ENCODE results near the gene LRMDA. TPM values are rescaled to one million over a fixed set of nuclear protein-coding genes. Genes with fewer than 3 reads are reported as not detected.

Gene LRMDA
- total RNA-seq, 1 donor from 2014 or later: 7.3 TPM

GRCh38 chr10:75928231-75928630 lies 496.8 kb downstream of the LRMDA start:
- H3K9me3 ChIP-seq (ENCODE audit: control insufficient read depth in 3 of 3, low read length in 3 of 3): no peaks in the 10 kb centered on the region
- no peak overlapping the region for H3K4me3 ChIP-seq (ENCODE audit: low read length in 3 of 3)
- peaks cover 0 to 2% (median 0%) of the 10 kb centered on the region in 3 donors for H3K27me3 ChIP-seq (ENCODE audit: control insufficient read depth in 3 of 3, insufficient read depth in 3 of 3, low read length in 3 of 3)
- no peaks in the 10 kb centered on the region for H3K4me1 ChIP-seq (ENCODE audit: control insufficient read depth in 3 of 3, insufficient read depth in 3 of 3, low read length in 3 of 3)
- H3K9ac ChIP-seq (ENCODE audit: low read depth in 1 of 3, low read length in 3 of 3): no peak overlapping the region
- H3K36me3 ChIP-seq (ENCODE audit: control insufficient read depth in 3 of 3, insufficient read depth in 3 of 3, low read length in 3 of 3): no peaks in the 10 kb centered on the region
- no peak overlapping the region for H3K27ac ChIP-seq (ENCODE audit: low read depth, low read length)

GRCh38 chr10:75929630-75930161 lies 498.3 kb downstream of the LRMDA start:
- Histone ChIP-seq H3K4me1 (ENCODE audit: control insufficient read depth in 3 of 3, insufficient read depth in 3 of 3, low read length in 3 of 3) (no peaks in the 10 kb centered on the region), H3K9me3 (ENCODE audit: control insufficient read depth in 3 of 3, low read length in 3 of 3) (no peaks in the 10 kb centered on the region), H3K27me3 (ENCODE audit: control insufficient read depth in 3 of 3, insufficient read depth in 3 of 3, low read length in 3 of 3) (no peaks in the 10 kb centered on the region), H3K9ac (ENCODE audit: low read depth in 1 of 3, low read length in 3 of 3) (no peak overlapping the region), H3K4me3 (ENCODE audit: low read length in 3 of 3) (no peak overlapping the region), H3K27ac (ENCODE audit: low read depth, low read length) (no peak overlapping the region), H3K36me3 (ENCODE audit: control insufficient read depth in 3 of 3, insufficient read depth in 3 of 3, low read length in 3 of 3) (no peaks in the 10 kb centered on the region)

- H3K9ac ChIP-seq (ENCODE audit: low read depth in 1 of 3, low read length in 3 of 3): no peak overlapping the region
- no peaks in the 10 kb centered on the region for H3K9me3 ChIP-seq (ENCODE audit: control insufficient read depth in 3 of 3, low read length in 3 of 3)
- H3K4me1 ChIP-seq (ENCODE audit: control insufficient read depth in 3 of 3, insufficient read depth in 3 of 3, low read length in 3 of 3): no peaks in the 10 kb centered on the region
- H3K36me3 ChIP-seq (ENCODE audit: control insufficient read depth in 3 of 3, insufficient read depth in 3 of 3, low read length in 3 of 3): no peaks in the 10 kb centered on the region
- no peak overlapping the region for H3K4me3 ChIP-seq (ENCODE audit: low read length in 3 of 3)
- H3K27me3 ChIP-seq (ENCODE audit: control insufficient read depth in 3 of 3, insufficient read depth in 3 of 3, low read length in 3 of 3): no peaks in the 10 kb centered on the region
- no peak overlapping the region for H3K27ac ChIP-seq (ENCODE audit: low read depth, low read length)
Observed at GRCh38 chr10:75932921-75933320, 501.5 kb downstream of the LRMDA start.

GRCh38 chr10:75935240-75935639 lies 503.8 kb downstream of the LRMDA start:
- Histone ChIP-seq H3K9ac (ENCODE audit: low read depth in 1 of 3, low read length in 3 of 3) (no peak overlapping the region), H3K27me3 (ENCODE audit: control insufficient read depth in 3 of 3, insufficient read depth in 3 of 3, low read length in 3 of 3) (peaks cover 0 to 3% (median 0%) of the 10 kb centered on the region in 3 donors), H3K9me3 (ENCODE audit: control insufficient read depth in 3 of 3, low read length in 3 of 3) (no peaks in the 10 kb centered on the region), H3K27ac (ENCODE audit: low read depth, low read length) (no peak overlapping the region), H3K4me3 (ENCODE audit: low read length in 3 of 3) (no peak overlapping the region), H3K36me3 (ENCODE audit: control insufficient read depth in 3 of 3, insufficient read depth in 3 of 3, low read length in 3 of 3) (no peaks in the 10 kb centered on the region), H3K4me1 (ENCODE audit: control insufficient read depth in 3 of 3, insufficient read depth in 3 of 3, low read length in 3 of 3) (no peaks in the 10 kb centered on the region)

- Histone ChIP-seq H3K9ac (ENCODE audit: low read depth in 1 of 3, low read length in 3 of 3) (no peak overlapping the region), H3K27ac (ENCODE audit: low read depth, low read length) (no peak overlapping the region), H3K4me3 (ENCODE audit: low read length in 3 of 3) (no peak overlapping the region), H3K4me1 (ENCODE audit: control insufficient read depth in 3 of 3, insufficient read depth in 3 of 3, low read length in 3 of 3) (no peaks in the 10 kb centered on the region), H3K9me3 (ENCODE audit: control insufficient read depth in 3 of 3, low read length in 3 of 3) (no peaks in the 10 kb centered on the region), H3K27me3 (ENCODE audit: control insufficient read depth in 3 of 3, insufficient read depth in 3 of 3, low read length in 3 of 3) (peaks cover 0 to 3% (median 0%) of the 10 kb centered on the region in 3 donors), H3K36me3 (ENCODE audit: control insufficient read depth in 3 of 3, insufficient read depth in 3 of 3, low read length in 3 of 3) (no peaks in the 10 kb centered on the region)
Observed at GRCh38 chr10:75935650-75936400, 504.4 kb downstream of the LRMDA start.

- Histone ChIP-seq H3K9ac (ENCODE audit: low read depth in 1 of 3, low read length in 3 of 3) (no peak overlapping the region), H3K36me3 (ENCODE audit: control insufficient read depth in 3 of 3, insufficient read depth in 3 of 3, low read length in 3 of 3) (no peaks in the 10 kb centered on the region), H3K4me1 (ENCODE audit: control insufficient read depth in 3 of 3, insufficient read depth in 3 of 3, low read length in 3 of 3) (no peaks in the 10 kb centered on the region), H3K4me3 (ENCODE audit: low read length in 3 of 3) (no peak overlapping the region), H3K9me3 (ENCODE audit: control insufficient read depth in 3 of 3, low read length in 3 of 3) (no peaks in the 10 kb centered on the region), H3K27ac (ENCODE audit: low read depth, low read length) (no peak overlapping the region), H3K27me3 (ENCODE audit: control insufficient read depth in 3 of 3, insufficient read depth in 3 of 3, low read length in 3 of 3) (peaks cover 0 to 3% (median 0%) of the 10 kb centered on the region in 3 donors)
Observed at GRCh38 chr10:75936841-75937240, 505.4 kb downstream of the LRMDA start.

- no peaks in the 10 kb centered on the region for H3K9me3 ChIP-seq (ENCODE audit: control insufficient read depth in 3 of 3, low read length in 3 of 3)
- H3K36me3 ChIP-seq (ENCODE audit: control insufficient read depth in 3 of 3, insufficient read depth in 3 of 3, low read length in 3 of 3): no peaks in the 10 kb centered on the region
- no peak overlapping the region for H3K4me3 ChIP-seq (ENCODE audit: low read length in 3 of 3)
- H3K9ac ChIP-seq (ENCODE audit: low read depth in 1 of 3, low read length in 3 of 3): no peak overlapping the region
- no peak overlapping the region for H3K27ac ChIP-seq (ENCODE audit: low read depth, low read length)
- no peaks in the 10 kb centered on the region for H3K4me1 ChIP-seq (ENCODE audit: control insufficient read depth in 3 of 3, insufficient read depth in 3 of 3, low read length in 3 of 3)
- H3K27me3 ChIP-seq (ENCODE audit: control insufficient read depth in 3 of 3, insufficient read depth in 3 of 3, low read length in 3 of 3): peaks cover 0 to 3% (median 0%) of the 10 kb centered on the region in 3 donors
Observed at GRCh38 chr10:75937823-75938222, 506.4 kb downstream of the LRMDA start.

GRCh38 chr10:75938380-75939122 lies 507.1 kb downstream of the LRMDA start:
- Histone ChIP-seq H3K4me3 (ENCODE audit: low read length in 3 of 3) (no peak overlapping the region), H3K4me1 (ENCODE audit: control insufficient read depth in 3 of 3, insufficient read depth in 3 of 3, low read length in 3 of 3) (no peaks in the 10 kb centered on the region), H3K27me3 (ENCODE audit: control insufficient read depth in 3 of 3, insufficient read depth in 3 of 3, low read length in 3 of 3) (peaks cover 0 to 3% (median 0%) of the 10 kb centered on the region in 3 donors), H3K9ac (ENCODE audit: low read depth in 1 of 3, low read length in 3 of 3) (no peak overlapping the region), H3K36me3 (ENCODE audit: control insufficient read depth in 3 of 3, insufficient read depth in 3 of 3, low read length in 3 of 3) (no peaks in the 10 kb centered on the region), H3K27ac (ENCODE audit: low read depth, low read length) (no peak overlapping the region), H3K9me3 (ENCODE audit: control insufficient read depth in 3 of 3, low read length in 3 of 3) (no peaks in the 10 kb centered on the region)

- H3K27ac ChIP-seq (ENCODE audit: low read depth, low read length): no peak overlapping the region
- no peak overlapping the region for H3K4me3 ChIP-seq (ENCODE audit: low read length in 3 of 3)
- no peak overlapping the region for H3K9ac ChIP-seq (ENCODE audit: low read depth in 1 of 3, low read length in 3 of 3)
- no peaks in the 10 kb centered on the region for H3K36me3 ChIP-seq (ENCODE audit: control insufficient read depth in 3 of 3, insufficient read depth in 3 of 3, low read length in 3 of 3)
- peaks cover 0 to 3% (median 0%) of the 10 kb centered on the region in 3 donors for H3K27me3 ChIP-seq (ENCODE audit: control insufficient read depth in 3 of 3, insufficient read depth in 3 of 3, low read length in 3 of 3)
- H3K9me3 ChIP-seq (ENCODE audit: control insufficient read depth in 3 of 3, low read length in 3 of 3): no peaks in the 10 kb centered on the region
- no peaks in the 10 kb centered on the region for H3K4me1 ChIP-seq (ENCODE audit: control insufficient read depth in 3 of 3, insufficient read depth in 3 of 3, low read length in 3 of 3)
Observed at GRCh38 chr10:75939541-75939940, 508.1 kb downstream of the LRMDA start.

GRCh38 chr10:75940742-75941141 lies 509.3 kb downstream of the LRMDA start:
- H3K27me3 ChIP-seq (ENCODE audit: control insufficient read depth in 3 of 3, insufficient read depth in 3 of 3, low read length in 3 of 3): peaks cover 0 to 3% (median 0%) of the 10 kb centered on the region in 3 donors
- H3K27ac ChIP-seq (ENCODE audit: low read depth, low read length): no peak overlapping the region
- H3K4me3 ChIP-seq (ENCODE audit: low read length in 3 of 3): no peak overlapping the region
- no peaks in the 10 kb centered on the region for H3K36me3 ChIP-seq (ENCODE audit: control insufficient read depth in 3 of 3, insufficient read depth in 3 of 3, low read length in 3 of 3)
- H3K9ac ChIP-seq (ENCODE audit: low read depth in 1 of 3, low read length in 3 of 3): no peak overlapping the region
- no peaks in the 10 kb centered on the region for H3K4me1 ChIP-seq (ENCODE audit: control insufficient read depth in 3 of 3, insufficient read depth in 3 of 3, low read length in 3 of 3)
- no peaks in the 10 kb centered on the region for H3K9me3 ChIP-seq (ENCODE audit: control insufficient read depth in 3 of 3, low read length in 3 of 3)
